Mesendoderm (in vitro differentiated cells): Measurements from ENCODE around the gene DLX5. TPM values are rescaled to one million over a fixed set of nuclear protein-coding genes. Genes with fewer than 3 reads are reported as not detected.

Source experiments
- DNase-seq: peaks from one replicate; pipeline ENCODE4 v3.0.0; 2013
- H2AK5ac ChIP-seq: 2 replicates; pipeline ENCODE4 v1.6.1; 2013; ENCODE audit warnings: low read length, inconsistent platforms
- H2BK120ac ChIP-seq: 2 replicates; pipeline ENCODE4 v1.6.1; 2013; ENCODE audit warnings: low read depth, mild to moderate bottlenecking, low read length, moderate library complexity, mixed read lengths
- H2BK15ac ChIP-seq: replicated peaks from 2 replicates; pipeline ENCODE4 v1.6.1; 2013; ENCODE audit warnings: low read depth, mild to moderate bottlenecking, moderate library complexity
- H2BK5ac ChIP-seq: 2 replicates; pipeline ENCODE4 v1.6.1; 2013; ENCODE audit warnings: low read length, inconsistent platforms
- H3K18ac ChIP-seq: 2 replicates; pipeline ENCODE4 v1.6.1; 2013; ENCODE audit warnings: mild to moderate bottlenecking, low read length, mixed read lengths
- H3K23ac ChIP-seq: one replicate; pipeline ENCODE4 v1.6.1; 2013; ENCODE audit warnings: low read length
- H3K27ac ChIP-seq: 2 replicates; pipeline ENCODE4 v1.5.1; 2013; ENCODE audit warnings: low read depth, mild to moderate bottlenecking, inconsistent platforms, low read length, moderate library complexity
- H3K27me3 ChIP-seq: 2 replicates; pipeline ENCODE4 v1.6.1; 2013; ENCODE audit warnings: low read length, control low read depth, mild to moderate bottlenecking, inconsistent platforms; ENCODE audit not compliant: insufficient read depth, poor library complexity
- H3K36me3 ChIP-seq: 2 replicates; pipeline ENCODE4 v1.6.1; 2013; ENCODE audit warnings: low read length, inconsistent platforms; ENCODE audit not compliant: control insufficient read depth, insufficient read depth
- H3K4ac ChIP-seq: one replicate; pipeline ENCODE4 v1.6.1; 2013; ENCODE audit warnings: low read depth, mild to moderate bottlenecking, low read length, moderate library complexity
- H3K4me1 ChIP-seq: 2 replicates; pipeline ENCODE4 v1.6.1; 2013; ENCODE audit warnings: low read depth, low read length, inconsistent platforms; ENCODE audit not compliant: control insufficient read depth
- H3K4me2 ChIP-seq: 2 replicates; pipeline ENCODE4 v1.6.1; 2013; ENCODE audit warnings: low read length
- H3K4me3 ChIP-seq: 2 replicates; pipeline ENCODE4 v1.5.1; 2013; ENCODE audit warnings: mild to moderate bottlenecking, low read length
- H3K56ac ChIP-seq: one replicate; pipeline ENCODE4 v1.6.1; 2013; ENCODE audit warnings: low read length
- H3K79me1 ChIP-seq: 2 replicates; pipeline ENCODE4 v1.6.1; 2013; ENCODE audit warnings: low read length, inconsistent platforms
- H3K79me2 ChIP-seq: 2 replicates; pipeline ENCODE4 v1.6.1; 2013; ENCODE audit warnings: mild to moderate bottlenecking, low read length; ENCODE audit not compliant: control insufficient read depth, insufficient read depth
- H3K9ac ChIP-seq: 2 replicates; pipeline ENCODE4 v1.6.1; 2013; ENCODE audit warnings: low read length, inconsistent platforms
- H4K5ac ChIP-seq: one replicate; pipeline ENCODE4 v1.6.1; 2013; ENCODE audit warnings: low read length
- H4K8ac ChIP-seq: one replicate; pipeline ENCODE4 v1.6.1; 2013; ENCODE audit warnings: low read depth, mild to moderate bottlenecking, control low read depth, low read length, moderate library complexity
- whole genome bisulfite sequencing: extraction: QIAGEN DNeasy Blood & Tissue Kit; methylation state at CpG from one replicate; pipeline ENCODE4 v1.1.7; 2013; ENCODE audit warnings: low lambda C conversion rate, missing lambda C conversion rate; ENCODE audit not compliant: insufficient coverage; ENCODE audit errors: extremely low coverage; 5-methylcytosine and 5-hydroxymethylcytosine counted together
- small RNA-seq: library from polyadenylated mRNA; stranded (forward); fragments of <200 nt; extraction: miRNeasy Mini kit (QIAGEN cat#:217004); gene quantifications from one replicate; pipeline ENCODE3, GENCODE V24; 2013; ENCODE audit not compliant: insufficient read depth

DLX5 gene

DNA sequence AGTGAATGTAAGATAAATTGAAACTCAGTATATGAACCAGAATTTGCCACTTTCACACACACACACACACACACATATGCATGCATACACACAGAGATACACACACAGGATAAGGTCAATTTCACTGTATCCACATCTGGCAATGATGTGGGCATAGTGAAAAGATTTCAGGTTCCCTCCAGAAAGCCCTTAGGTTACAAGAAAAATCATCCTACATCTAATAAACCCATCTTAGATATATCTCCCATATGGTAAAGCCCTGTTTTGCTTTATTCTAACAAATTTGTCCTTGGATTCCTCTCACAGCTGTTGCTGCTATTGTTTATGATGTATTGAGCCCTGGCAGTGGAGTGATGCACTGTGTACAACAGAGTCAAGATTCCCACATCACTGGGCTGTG, 47.2 kb downstream of the DLX5 start:
- Histone ChIP-seq H3K23ac (no peak overlapping the region), H3K27ac (no peak overlapping the region), H3K27me3 (no peaks in the 10 kb centered on the region), H2BK120ac (no peak overlapping the region), H3K79me1 (no peaks in the 10 kb centered on the region), H3K9ac (no peak overlapping the region), H2BK5ac (no peak overlapping the region), H4K8ac (no peak overlapping the region), H4K5ac (no peak overlapping the region), H3K79me2 (no peaks in the 10 kb centered on the region), H3K4me2 (no peak overlapping the region), H3K4me1 (no peaks in the 10 kb centered on the region), H3K18ac (no peak overlapping the region), H2BK15ac (no peak overlapping the region), H2AK5ac (no peak overlapping the region), H3K4ac (no peak overlapping the region), H3K56ac (no peak overlapping the region), H3K4me3 (no peak overlapping the region), H3K36me3 (no peaks in the 10 kb centered on the region)
- no peak for DNase-seq

DNA sequence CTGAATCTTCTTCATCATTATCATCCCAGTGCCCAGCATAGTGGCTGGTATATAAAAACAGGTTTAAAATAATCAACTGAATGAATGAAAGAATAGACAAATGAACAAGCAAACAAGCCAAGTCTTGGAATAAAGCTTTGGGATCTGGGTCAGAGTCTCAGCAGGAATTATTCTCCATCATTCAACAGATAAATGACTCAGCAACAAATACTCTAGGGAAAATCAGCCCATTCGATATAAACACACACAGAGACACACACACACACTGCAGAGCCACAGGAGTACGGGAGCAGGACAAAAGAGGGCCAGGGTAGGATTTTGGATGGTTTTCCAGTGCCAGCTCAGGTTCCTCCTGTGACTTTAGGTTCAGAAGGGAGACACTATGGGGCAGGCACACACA, 48.5 kb downstream of the DLX5 start:
- H2BK5ac ChIP-seq, result no peak overlapping the region
- H4K8ac ChIP-seq, result no peak overlapping the region
- H3K23ac ChIP-seq, result no peak overlapping the region
- no peak overlapping the region for H2BK15ac ChIP-seq
- no peak overlapping the region for H3K56ac ChIP-seq
- no peak overlapping the region for H3K9ac ChIP-seq
- H2AK5ac ChIP-seq, result no peak overlapping the region
- no peak overlapping the region for H4K5ac ChIP-seq
- no peak overlapping the region for H3K4me3 ChIP-seq
- no peaks in the 10 kb centered on the region for H3K79me1 ChIP-seq
- H3K4me2 ChIP-seq, result no peak overlapping the region
- no peak overlapping the region for H3K18ac ChIP-seq
- H3K4ac ChIP-seq, result no peak overlapping the region
- no peak overlapping the region for H2BK120ac ChIP-seq
- H3K36me3 ChIP-seq, result no peaks in the 10 kb centered on the region
- no peaks in the 10 kb centered on the region for H3K27me3 ChIP-seq
- no peak overlapping the region for H3K27ac ChIP-seq
- DNase-seq, result no peak
- H3K79me2 ChIP-seq, result no peaks in the 10 kb centered on the region
- WGBS, result no CpG with 5 or more reads among the region's 2 CpGs
- H3K4me1 ChIP-seq, result no peaks in the 10 kb centered on the region

DNA sequence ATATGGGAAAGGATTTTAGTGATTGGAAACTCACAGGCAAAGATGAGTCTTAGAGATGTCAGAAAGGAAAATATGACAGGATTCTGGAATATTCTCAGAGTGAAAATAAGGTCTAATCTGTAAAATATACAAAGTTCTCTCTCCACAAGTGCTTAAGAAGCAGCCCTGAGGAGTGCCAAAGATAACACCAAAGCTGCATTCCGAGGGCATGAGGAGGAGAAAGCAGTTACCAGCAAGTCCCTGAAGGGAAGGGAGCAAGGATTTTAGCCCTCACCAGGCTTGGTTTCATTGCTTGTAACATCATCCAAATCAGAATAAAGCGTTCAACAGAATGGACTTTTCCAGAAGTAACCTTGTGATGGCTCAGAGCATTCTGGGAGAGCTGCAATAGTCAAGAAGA, 50.6 kb downstream of the DLX5 start:
- Histone ChIP-seq H3K36me3 (no peaks in the 10 kb centered on the region), H2BK5ac (no peak overlapping the region), H3K79me1 (no peaks in the 10 kb centered on the region), H3K27me3 (no peaks in the 10 kb centered on the region), H4K8ac (no peak overlapping the region), H3K18ac (no peak overlapping the region), H3K27ac (no peak overlapping the region), H3K23ac (no peak overlapping the region), H3K4ac (no peak overlapping the region), H3K4me3 (no peak overlapping the region), H3K79me2 (no peaks in the 10 kb centered on the region), H3K9ac (no peak overlapping the region), H3K4me2 (no peak overlapping the region), H3K56ac (no peak overlapping the region), H2AK5ac (no peak overlapping the region), H4K5ac (no peak overlapping the region), H2BK120ac (no peak overlapping the region), H2BK15ac (no peak overlapping the region), H3K4me1 (no peaks in the 10 kb centered on the region)
- peak; percentile 18 for DNase-seq
- WGBS, result no CpG with 5 or more reads among the region's 2 CpGs

DNA sequence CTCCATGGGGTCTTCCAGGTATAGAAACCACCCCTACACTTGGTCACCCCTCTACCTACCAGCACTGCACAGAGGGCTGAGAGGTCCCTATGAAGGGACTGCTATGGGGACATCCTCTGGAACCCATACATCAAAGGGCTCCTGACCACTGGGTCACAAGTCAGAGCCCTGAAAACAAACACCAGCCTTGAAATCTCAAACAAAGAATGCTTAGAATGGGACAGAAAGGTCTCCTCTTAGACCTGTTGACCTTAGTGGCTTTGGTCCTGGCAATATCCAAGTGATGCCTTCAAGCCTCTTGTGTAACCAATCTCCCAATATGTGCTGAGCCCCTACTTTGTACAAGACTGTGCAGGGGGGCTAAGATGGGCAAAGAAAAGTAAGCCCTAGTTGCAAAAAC, 53.9 kb downstream of the DLX5 start:
- H3K79me1 ChIP-seq, result no peaks in the 10 kb centered on the region
- no peaks in the 10 kb centered on the region for H3K79me2 ChIP-seq
- no peak overlapping the region for H3K56ac ChIP-seq
- no peak overlapping the region for H3K9ac ChIP-seq
- no peak overlapping the region for H2AK5ac ChIP-seq
- no peak for DNase-seq
- H2BK5ac ChIP-seq, result no peak overlapping the region
- H3K4me1 ChIP-seq, result no peaks in the 10 kb centered on the region
- no peak overlapping the region for H3K4me3 ChIP-seq
- H2BK15ac ChIP-seq, result no peak overlapping the region
- no peaks in the 10 kb centered on the region for H3K36me3 ChIP-seq
- no peak overlapping the region for H3K27ac ChIP-seq
- no peaks in the 10 kb centered on the region for H3K27me3 ChIP-seq
- H3K23ac ChIP-seq, result no peak overlapping the region
- H3K4ac ChIP-seq, result no peak overlapping the region
- H3K4me2 ChIP-seq, result no peak overlapping the region
- H4K8ac ChIP-seq, result no peak overlapping the region
- H4K5ac ChIP-seq, result no peak overlapping the region
- no peak overlapping the region for H3K18ac ChIP-seq
- H2BK120ac ChIP-seq, result no peak overlapping the region

Small RNA genes lying within 50 kb of the gene (small RNA-seq; reads per million reads assigned to genes)
- gene RF01778, result not detected
